SKM-1 treated with dmso at 0.1 percent for 144 hours (cell line): Measurements from ENCODE around the gene MS4A12.
"Not testable (repeated sequence)": the region's sequence is repeated elsewhere in the genome, so short reads cannot be mapped to it uniquely, and the experiment has no call there.

Experiments
- DNase-seq: peaks from one replicate; lab custom pipeline; 2025; ENCODE audit not compliant: unreplicated experiment; lab: John Stamatoyannopoulos, UW

The MS4A12 gene

GRCh38 chr11:60511393-60511792 lies 18.8 kb downstream of the MS4A12 start:
- DNase-seq: no peak

GRCh38 chr11:60512651-60513225 lies 20.2 kb downstream of the MS4A12 start:
- DNase-seq: no peak

- DNase-seq: no peak
Measured at GRCh38 chr11:60513496-60514460, 21.2 kb downstream of the MS4A12 start.

- no peak for DNase-seq
Measured at GRCh38 chr11:60515144-60515855, 22.7 kb downstream of the MS4A12 start, which contains the start of gene MS4A13. MS4A13 (plus strand) TSS chr11:60515392; CDS start chr11:60518084, 2,692 bp downstream.

GRCh38 chr11:60528465-60528864 lies 35.9 kb downstream of the MS4A12 start:
- DNase-seq: no peak

- peak; percentile 90 for DNase-seq
Measured at GRCh38 chr11:60528934-60529333, 36.4 kb downstream of the MS4A12 start.

- peak; percentile 21 for DNase-seq
Measured at GRCh38 chr11:60530454-60531100, 38.0 kb downstream of the MS4A12 start.

- DNase-seq: not testable (repeated sequence)
Measured at GRCh38 chr11:60532383-60532782, 39.8 kb downstream of the MS4A12 start.

GRCh38 chr11:60538627-60539026 lies 46.0 kb downstream of the MS4A12 start:
- not testable (repeated sequence) for DNase-seq

GRCh38 chr11:60544077-60544476 lies 51.5 kb downstream of the MS4A12 start:
- no peak for DNase-seq
